Suprapubic skin (tissue), 4 donors: ENCODE measurements around the gene CNTN4. TPM values are rescaled to one million over a fixed set of nuclear protein-coding genes. Genes with fewer than 3 reads are reported as not detected.

Source experiments
- DNase-seq, 2 donors: peaks; one replicate each; pipeline ENCODE4 v3.0.0-alpha.2; 2019; ENCODE audit warnings: low spot score in 2 of 2
- H3K27ac ChIP-seq: fragments of 200-600 bp; sonication (generic); one replicate; pipeline ENCODE4 v1.5.1; 2019
- H3K27me3 ChIP-seq: fragments of 200-600 bp; sonication (generic); one replicate; pipeline ENCODE4 v1.5.1; 2019
- H3K36me3 ChIP-seq: fragments of 200-600 bp; sonication (generic); one replicate; pipeline ENCODE4 v1.5.1; 2019
- H3K4me1 ChIP-seq: fragments of 200-600 bp; sonication (generic); one replicate; pipeline ENCODE4 v1.5.1; 2019
- H3K4me3 ChIP-seq: fragments of 200-600 bp; sonication (generic); one replicate; pipeline ENCODE4 v1.5.1; 2019; ENCODE audit warnings: mild to moderate bottlenecking
- H3K9me3 ChIP-seq: fragments of 200-600 bp; sonication (generic); one replicate; pipeline ENCODE4 v1.5.1; 2019
- EP300 ChIP-seq: sonication (generic); formaldehyde crosslinking; IDR thresholded peaks from one replicate; pipeline ENCODE4 v1.6.1; 2017; ENCODE audit warnings: antibody characterized with exemption
- POLR2A ChIP-seq, 2 donors: fragments of 450-650 bp; IDR thresholded peaks; one replicate each; pipeline ENCODE4 v1.6.1; 2017; ENCODE audit warnings: antibody characterized with exemption in 2 of 2, mild to moderate bottlenecking in 2 of 2, moderate library complexity in 2 of 2
- POLR2AphosphoS5 ChIP-seq, 3 donors: sonication (generic); formaldehyde crosslinking; IDR thresholded peaks; one replicate each; pipeline ENCODE4 v1.6.1; 2017; ENCODE audit warnings: antibody characterized with exemption in 3 of 3
- WGBS: methylation state at CpG from one replicate; pipeline ENCODE4 v1.1.5; 2018; 5-methylcytosine and 5-hydroxymethylcytosine counted together
- total RNA-seq, 4 donors: library from RNA; depleted of rRNA; stranded (reverse); fragments of >200 nt; gene quantifications; one replicate each; pipeline ENCODE4 v1.1.0, GENCODE V29; 2016
- TF ChIP-seq, protein P1 (sequence below), 2 donors: fragments of 200-600 bp in 1 of 2; fragments of 450-650 bp in 1 of 2; sonication (generic) in 1 of 2; IDR thresholded peaks; one replicate each; pipeline ENCODE4 v1.5.1; 2016 to 2019; ENCODE audit warnings: antibody characterized with exemption in 2 of 2, mild to moderate bottlenecking in 1 of 2, moderate library complexity in 1 of 2

The CNTN4 gene
- total RNA-seq, 4 donors from 2014 or later: 0.60 to 8.1 (median 7.5) TPM

DNA sequence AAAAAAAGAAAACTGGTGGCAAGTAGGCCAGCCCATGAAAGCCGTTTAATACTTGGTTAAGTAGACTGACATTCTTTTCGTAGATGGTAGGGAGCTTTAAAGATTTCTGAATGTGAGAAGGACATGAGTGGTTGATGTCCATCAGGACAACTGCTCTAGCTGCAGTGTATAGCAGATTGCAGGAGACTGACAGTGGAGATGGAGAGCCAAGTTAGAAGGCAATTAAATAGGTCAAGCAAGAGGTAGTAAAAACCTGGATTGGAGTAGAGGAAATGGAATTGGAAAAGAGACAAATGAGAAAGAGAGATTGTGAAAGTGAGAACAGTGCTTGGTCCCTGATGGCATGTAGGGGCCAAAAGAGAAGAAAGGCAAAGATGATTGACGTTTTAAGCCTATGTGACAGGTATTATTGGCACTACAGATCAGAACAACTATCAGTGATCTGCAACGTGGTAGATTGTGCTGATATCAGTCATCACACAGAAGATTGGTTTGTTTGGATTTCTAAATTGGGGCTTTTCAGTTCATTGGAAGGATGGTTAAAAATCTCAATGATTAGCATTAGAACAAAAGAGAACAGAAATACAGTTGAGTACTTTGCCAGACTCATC lies 74.0 kb downstream of the CNTN4 start:
- Histone ChIP-seq H3K27ac (no peak overlapping the region), H3K36me3 (no peaks in the 10 kb centered on the region), H3K4me3 (no peak overlapping the region), H3K27me3 (no peaks in the 10 kb centered on the region), H3K4me1 (no peaks in the 10 kb centered on the region), H3K9me3 (no peaks in the 10 kb centered on the region)
- no peak for DNase-seq
- TF ChIP-seq POLR2A (IDR thresholded peaks at IDR 0.05): no peak
- TF ChIP-seq POLR2AphosphoS5 (IDR thresholded peaks at IDR 0.05): no peak
- TF ChIP-seq, protein P1, sequence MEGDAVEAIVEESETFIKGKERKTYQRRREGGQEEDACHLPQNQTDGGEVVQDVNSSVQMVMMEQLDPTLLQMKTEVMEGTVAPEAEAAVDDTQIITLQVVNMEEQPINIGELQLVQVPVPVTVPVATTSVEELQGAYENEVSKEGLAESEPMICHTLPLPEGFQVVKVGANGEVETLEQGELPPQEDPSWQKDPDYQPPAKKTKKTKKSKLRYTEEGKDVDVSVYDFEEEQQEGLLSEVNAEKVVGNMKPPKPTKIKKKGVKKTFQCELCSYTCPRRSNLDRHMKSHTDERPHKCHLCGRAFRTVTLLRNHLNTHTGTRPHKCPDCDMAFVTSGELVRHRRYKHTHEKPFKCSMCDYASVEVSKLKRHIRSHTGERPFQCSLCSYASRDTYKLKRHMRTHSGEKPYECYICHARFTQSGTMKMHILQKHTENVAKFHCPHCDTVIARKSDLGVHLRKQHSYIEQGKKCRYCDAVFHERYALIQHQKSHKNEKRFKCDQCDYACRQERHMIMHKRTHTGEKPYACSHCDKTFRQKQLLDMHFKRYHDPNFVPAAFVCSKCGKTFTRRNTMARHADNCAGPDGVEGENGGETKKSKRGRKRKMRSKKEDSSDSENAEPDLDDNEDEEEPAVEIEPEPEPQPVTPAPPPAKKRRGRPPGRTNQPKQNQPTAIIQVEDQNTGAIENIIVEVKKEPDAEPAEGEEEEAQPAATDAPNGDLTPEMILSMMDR (IDR thresholded peaks at IDR 0.05): no peak
- no peak for TF ChIP-seq EP300
- WGBS: 83% methylated on average over 4 of the region's 4 CpGs

DNA sequence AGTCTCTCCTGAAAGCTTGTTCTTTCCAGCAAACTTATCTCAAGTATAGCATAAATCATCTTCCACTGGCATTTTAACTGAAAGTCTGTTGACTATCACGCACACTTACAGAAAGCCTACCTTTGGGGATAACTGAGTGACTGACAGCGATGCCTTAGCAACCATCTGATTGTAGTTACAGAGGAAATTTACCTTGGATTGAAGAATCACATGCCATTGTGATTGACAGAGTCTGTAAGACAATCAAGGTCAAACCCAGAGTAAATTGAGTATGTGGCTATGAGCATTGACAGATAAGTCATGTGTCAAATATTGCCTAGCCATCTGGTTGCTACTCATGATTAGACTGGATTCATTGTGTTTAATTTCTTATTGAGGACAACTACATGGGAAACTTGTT lies 82.0 kb downstream of the CNTN4 start:
- H3K27me3 ChIP-seq: no peaks in the 10 kb centered on the region
- H3K27ac ChIP-seq: no peak overlapping the region
- no peaks in the 10 kb centered on the region for H3K9me3 ChIP-seq
- H3K36me3 ChIP-seq: no peaks in the 10 kb centered on the region
- H3K4me3 ChIP-seq: no peak overlapping the region
- WGBS: 66% methylated on average over 2 of the region's 2 CpGs
- no peaks in the 10 kb centered on the region for H3K4me1 ChIP-seq
- TF ChIP-seq EP300 (no peak), POLR2AphosphoS5 (IDR thresholded peaks at IDR 0.05) (no peak), POLR2A (IDR thresholded peaks at IDR 0.05) (no peak)
- TF ChIP-seq, protein P1 (IDR thresholded peaks at IDR 0.05): no peak
- no peak for DNase-seq

DNA sequence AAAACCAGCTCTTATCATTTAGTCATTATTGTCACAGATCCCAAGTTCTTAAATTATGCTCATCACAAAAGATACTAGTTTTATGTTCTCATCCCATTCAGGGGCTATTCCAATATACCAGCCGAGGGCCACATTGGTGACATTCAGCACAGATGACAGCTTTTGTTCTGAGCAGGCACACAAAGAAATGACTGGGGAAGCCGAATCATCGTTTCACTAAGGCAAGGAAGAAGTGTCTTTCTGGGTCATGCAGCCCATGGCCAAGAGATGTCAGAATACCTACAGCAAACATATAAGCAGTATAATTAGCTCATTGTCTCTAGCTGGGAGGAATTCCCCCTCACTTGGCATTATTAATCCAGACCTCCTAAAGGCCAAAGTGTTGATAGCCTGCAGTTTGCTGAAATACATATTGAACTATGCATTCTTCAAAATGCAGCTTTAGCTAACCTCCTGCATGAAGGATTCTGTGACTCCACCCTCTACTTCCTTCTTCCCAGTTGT lies 100.2 kb downstream of the CNTN4 start:
- Histone ChIP-seq H3K4me3 (no peak overlapping the region), H3K9me3 (no peaks in the 10 kb centered on the region), H3K36me3 (no peaks in the 10 kb centered on the region), H3K4me1 (no peaks in the 10 kb centered on the region), H3K27ac (no peak overlapping the region), H3K27me3 (no peaks in the 10 kb centered on the region)
- DNase-seq: no peak
- TF ChIP-seq EP300 (no peak), POLR2AphosphoS5 (IDR thresholded peaks at IDR 0.05) (no peak), POLR2A (IDR thresholded peaks at IDR 0.05) (no peak)
- TF ChIP-seq, protein P1 (IDR thresholded peaks at IDR 0.05): no peak
- WGBS: 83% methylated on average over 3 of the region's 3 CpGs

DNA sequence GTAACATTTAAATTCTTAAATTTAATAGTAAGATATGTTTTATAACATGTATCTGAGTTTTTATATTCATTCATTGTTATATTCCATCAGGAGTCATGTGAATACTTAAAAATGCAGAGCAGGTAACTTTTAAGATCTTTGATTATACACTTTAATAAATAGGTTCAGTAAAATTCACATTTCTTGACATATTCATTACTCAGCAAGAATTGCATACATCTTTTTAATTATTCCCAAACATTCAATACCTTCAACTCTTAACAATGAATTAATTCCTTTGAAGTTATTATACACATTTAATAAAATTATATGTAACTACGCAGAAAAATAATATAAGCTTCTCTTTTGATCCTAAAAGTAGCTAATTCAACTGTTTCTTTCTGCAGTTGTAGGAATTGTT lies 105.4 kb downstream of the CNTN4 start:
- no peak overlapping the region for H3K27ac ChIP-seq
- no peaks in the 10 kb centered on the region for H3K4me1 ChIP-seq
- H3K9me3 ChIP-seq: no peaks in the 10 kb centered on the region
- DNase-seq: no peak
- TF ChIP-seq, protein P1 (IDR thresholded peaks at IDR 0.05): no peak
- no peak for TF ChIP-seq POLR2AphosphoS5 (IDR thresholded peaks at IDR 0.05)
- TF ChIP-seq POLR2A (IDR thresholded peaks at IDR 0.05): no peak
- no peak for TF ChIP-seq EP300
- H3K4me3 ChIP-seq: no peak overlapping the region
- no peaks in the 10 kb centered on the region for H3K36me3 ChIP-seq
- WGBS: 93% methylated on average over 1 of the region's 1 CpG
- H3K27me3 ChIP-seq: no peaks in the 10 kb centered on the region

DNA sequence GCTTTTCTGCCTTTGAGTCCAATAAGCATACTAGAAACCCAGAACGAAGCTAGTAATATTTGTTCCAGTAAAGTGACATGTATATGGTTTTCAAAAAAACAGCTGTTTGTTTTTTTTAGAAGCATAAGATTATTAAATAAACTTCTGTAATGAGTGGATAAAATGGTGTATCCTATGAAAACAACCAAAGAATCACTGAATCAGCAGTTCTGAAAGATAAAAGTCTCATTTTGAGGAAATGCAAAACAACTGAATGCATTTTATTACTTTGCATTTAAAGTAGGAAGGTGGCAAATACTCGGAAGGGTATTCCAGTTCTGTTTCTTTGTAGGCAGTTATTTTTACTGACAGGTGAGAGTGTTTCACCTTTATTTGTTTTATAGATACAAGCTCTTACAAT lies 107.0 kb downstream of the CNTN4 start:
- 77% methylated on average over 2 of the region's 2 CpGs for WGBS
- no peak for DNase-seq
- H3K27me3 ChIP-seq: no peaks in the 10 kb centered on the region
- H3K4me1 ChIP-seq: no peaks in the 10 kb centered on the region
- no peak overlapping the region for H3K27ac ChIP-seq
- H3K9me3 ChIP-seq: no peaks in the 10 kb centered on the region
- H3K36me3 ChIP-seq: no peaks in the 10 kb centered on the region
- TF ChIP-seq, protein P1 (IDR thresholded peaks at IDR 0.05): no peak
- TF ChIP-seq POLR2A (IDR thresholded peaks at IDR 0.05) (no peak), POLR2AphosphoS5 (IDR thresholded peaks at IDR 0.05) (no peak), EP300 (no peak)
- no peak overlapping the region for H3K4me3 ChIP-seq
